Measurements from ENCODE around the gene MX1. TPM values are rescaled to one million over a fixed set of nuclear protein-coding genes. Genes with fewer than 3 reads are reported as not detected.

The MX1 gene
- total RNA-seq, 1 experiment from 2014 or later = 1.2 TPM

DNA sequence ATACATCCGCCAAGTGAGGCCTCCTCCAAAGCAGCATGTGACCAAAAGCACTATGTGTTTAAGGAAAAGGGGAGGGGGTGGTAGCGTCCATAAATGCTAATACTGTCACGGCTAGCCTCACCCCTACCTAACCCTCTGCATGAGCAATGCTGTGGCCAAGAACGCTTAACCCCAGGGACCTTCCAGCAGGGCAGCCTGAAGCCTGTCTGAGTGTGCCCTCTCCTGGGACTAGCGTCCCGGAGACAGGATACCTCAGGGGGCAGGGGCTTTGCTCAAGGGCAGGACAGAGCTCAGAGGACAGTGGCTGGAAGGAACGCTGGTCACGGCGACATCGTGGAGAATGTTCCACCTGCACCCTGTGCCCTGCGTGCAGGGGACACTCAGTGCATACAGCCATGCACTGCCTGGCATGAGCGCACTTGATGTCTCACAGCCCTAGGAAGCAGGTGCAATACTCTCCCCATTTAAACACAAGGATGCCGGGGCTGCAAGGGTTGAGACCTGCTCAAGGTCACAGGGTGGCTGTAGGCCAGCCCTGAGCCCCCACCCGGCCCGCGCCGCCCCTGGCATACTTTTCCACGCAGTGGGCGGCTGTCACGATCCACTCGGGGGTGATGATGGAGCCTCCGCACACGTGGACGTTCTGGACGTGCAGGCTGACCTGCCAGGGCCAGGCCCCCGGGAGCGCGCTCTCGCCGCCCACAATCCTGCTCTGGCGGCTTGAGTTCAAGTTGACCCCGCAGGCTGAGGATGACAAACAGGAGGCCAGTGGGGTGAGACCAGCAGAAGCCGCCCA is 46.9 kb downstream of the MX1 start:
- POLR2A ChIA-PET (ENCODE audit: low non-redundant PET) = no interaction called here
- intact Hi-C loops (cut with micrococcal nuclease; ENCODE audit: unreplicated experiment) = no loop called here
- CTCF ChIA-PET = no interaction called here
- Histone ChIP-seq H3K36me3 (ENCODE audit: insufficient read depth, low read length, poor library complexity, severe bottlenecking) (no peaks in the 10 kb centered on the region), H3K9me3 (ENCODE audit: low read depth, low read length, poor library complexity, severe bottlenecking) (no peaks in the 10 kb centered on the region), H3K4me3 (ENCODE audit: low read depth, low read length, poor library complexity, severe bottlenecking) (no peak overlapping the region), H3K27me3 (replicated peaks; ENCODE audit: insufficient read depth, low read depth, low read length, poor library complexity) (no peaks in the 10 kb centered on the region), H3K27ac (ENCODE audit: low read depth, low read length, poor library complexity, severe bottlenecking) (no peak overlapping the region), H3K4me1 (ENCODE audit: insufficient read depth, low read length, poor library complexity, severe bottlenecking) (no peaks in the 10 kb centered on the region)
- TF ChIP-seq, protein P1, sequence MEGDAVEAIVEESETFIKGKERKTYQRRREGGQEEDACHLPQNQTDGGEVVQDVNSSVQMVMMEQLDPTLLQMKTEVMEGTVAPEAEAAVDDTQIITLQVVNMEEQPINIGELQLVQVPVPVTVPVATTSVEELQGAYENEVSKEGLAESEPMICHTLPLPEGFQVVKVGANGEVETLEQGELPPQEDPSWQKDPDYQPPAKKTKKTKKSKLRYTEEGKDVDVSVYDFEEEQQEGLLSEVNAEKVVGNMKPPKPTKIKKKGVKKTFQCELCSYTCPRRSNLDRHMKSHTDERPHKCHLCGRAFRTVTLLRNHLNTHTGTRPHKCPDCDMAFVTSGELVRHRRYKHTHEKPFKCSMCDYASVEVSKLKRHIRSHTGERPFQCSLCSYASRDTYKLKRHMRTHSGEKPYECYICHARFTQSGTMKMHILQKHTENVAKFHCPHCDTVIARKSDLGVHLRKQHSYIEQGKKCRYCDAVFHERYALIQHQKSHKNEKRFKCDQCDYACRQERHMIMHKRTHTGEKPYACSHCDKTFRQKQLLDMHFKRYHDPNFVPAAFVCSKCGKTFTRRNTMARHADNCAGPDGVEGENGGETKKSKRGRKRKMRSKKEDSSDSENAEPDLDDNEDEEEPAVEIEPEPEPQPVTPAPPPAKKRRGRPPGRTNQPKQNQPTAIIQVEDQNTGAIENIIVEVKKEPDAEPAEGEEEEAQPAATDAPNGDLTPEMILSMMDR (conservative IDR thresholded peaks at IDR 0.05; ENCODE audit: low read depth, low read length) = no peak
- TF ChIP-seq EZH2 (IDR thresholded peaks at IDR 0.05; ENCODE audit: borderline replicate concordance, low read depth, low read length, poor library complexity, severe bottlenecking) = no peak
- no TSS peak for BruUV-seq (replicated peaks)
- DNase-seq (ENCODE audit: low spot score) = no peak

DNA sequence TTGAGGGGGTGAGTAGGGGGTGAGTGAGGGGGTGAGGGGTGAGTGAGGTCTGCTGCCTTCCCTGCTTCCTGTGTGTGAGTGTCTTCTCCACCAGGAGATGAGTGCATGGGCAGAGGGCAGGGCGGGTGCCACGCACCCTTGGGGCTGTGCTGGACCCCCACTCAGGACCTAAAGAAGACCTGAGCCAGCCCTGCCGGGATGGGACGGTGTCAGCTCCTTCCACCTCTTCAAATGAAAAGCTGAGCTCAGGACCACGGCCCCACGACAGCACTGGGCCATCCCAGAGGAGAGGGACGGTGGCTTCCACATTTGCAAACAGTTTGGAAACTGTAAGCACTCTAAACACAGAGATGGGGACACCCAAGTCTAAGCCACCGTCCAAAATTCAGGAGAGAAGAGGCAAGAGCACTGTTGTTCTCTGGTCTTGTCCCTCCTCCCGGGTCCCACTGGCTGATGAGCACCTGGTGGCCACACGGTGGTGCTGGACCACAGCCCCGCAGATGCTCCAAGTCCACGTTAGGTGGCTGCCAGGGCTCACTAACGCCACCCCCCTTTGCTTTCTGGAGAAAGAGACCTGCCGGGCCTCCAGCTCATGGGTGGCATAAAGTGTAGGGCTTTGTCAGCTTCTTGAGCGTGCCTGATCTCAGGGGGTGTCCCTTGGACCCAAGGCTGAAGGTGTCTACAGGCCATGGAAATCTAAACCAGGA is 49.8 kb downstream of the MX1 start:
- TF ChIP-seq, protein P1 (conservative IDR thresholded peaks at IDR 0.05; ENCODE audit: low read depth, low read length) = no peak
- no peak for TF ChIP-seq EZH2 (IDR thresholded peaks at IDR 0.05; ENCODE audit: borderline replicate concordance, low read depth, low read length, poor library complexity, severe bottlenecking)
- Histone ChIP-seq H3K36me3 (ENCODE audit: insufficient read depth, low read length, poor library complexity, severe bottlenecking) (no peaks in the 10 kb centered on the region), H3K27ac (ENCODE audit: low read depth, low read length, poor library complexity, severe bottlenecking) (no peak overlapping the region), H3K27me3 (replicated peaks; ENCODE audit: insufficient read depth, low read depth, low read length, poor library complexity) (peaks cover 6% of the 10 kb centered on the region), H3K9me3 (ENCODE audit: low read depth, low read length, poor library complexity, severe bottlenecking) (no peaks in the 10 kb centered on the region), H3K4me1 (ENCODE audit: insufficient read depth, low read length, poor library complexity, severe bottlenecking) (no peaks in the 10 kb centered on the region), H3K4me3 (ENCODE audit: low read depth, low read length, poor library complexity, severe bottlenecking) (no peak overlapping the region)
- DNase-seq (ENCODE audit: low spot score) = no peak
- POLR2A ChIA-PET (ENCODE audit: low non-redundant PET) = no interaction called here
- BruUV-seq (replicated peaks) = no TSS peak
- intact Hi-C loops (cut with micrococcal nuclease; ENCODE audit: unreplicated experiment) = no loop called here
- CTCF ChIA-PET = no interaction called here

DNA sequence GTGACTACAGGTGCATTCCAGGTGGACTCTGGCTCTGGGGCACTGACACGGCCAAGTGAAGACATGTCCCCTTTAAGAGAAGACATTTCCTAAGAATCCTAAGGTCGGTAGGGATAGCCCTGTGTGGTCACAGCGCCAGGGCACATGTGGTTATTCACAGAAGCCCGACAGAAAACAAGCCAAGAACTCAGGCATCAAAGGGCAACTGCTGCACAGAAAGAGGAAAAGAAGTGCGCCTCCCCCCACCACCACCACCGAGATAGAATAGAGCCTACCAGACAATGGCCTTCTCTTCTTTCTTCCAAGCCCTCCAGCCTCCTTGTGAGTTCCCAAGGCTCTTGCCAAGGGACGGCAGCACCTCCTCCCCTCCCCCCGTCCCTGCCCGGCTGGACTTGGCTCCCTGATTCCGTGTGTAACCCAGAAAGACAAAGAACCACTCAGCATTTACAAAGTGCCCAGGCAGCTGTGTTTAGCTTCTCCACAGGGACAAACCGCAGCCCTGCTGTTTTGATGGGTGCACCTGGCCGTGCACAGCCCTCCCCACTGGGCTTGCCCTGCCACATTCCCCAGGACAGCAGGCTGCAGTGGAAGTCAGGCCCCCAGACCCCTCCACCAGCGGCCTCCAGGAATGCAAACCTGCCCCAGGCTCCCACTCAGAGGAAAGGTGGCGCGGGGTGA is 51.7 kb downstream of the MX1 start:
- POLR2A ChIA-PET (ENCODE audit: low non-redundant PET) = no interaction called here
- CTCF ChIA-PET = no interaction called here

More for the DNA sequence above, 51.7 kb downstream of the MX1 start:
- Histone ChIP-seq H3K9me3 (ENCODE audit: low read depth, low read length, poor library complexity, severe bottlenecking) (no peaks in the 10 kb centered on the region), H3K4me1 (ENCODE audit: insufficient read depth, low read length, poor library complexity, severe bottlenecking) (no peaks in the 10 kb centered on the region), H3K4me3 (ENCODE audit: low read depth, low read length, poor library complexity, severe bottlenecking) (no peak overlapping the region), H3K27me3 (replicated peaks; ENCODE audit: insufficient read depth, low read depth, low read length, poor library complexity) (peaks cover 6% of the 10 kb centered on the region), H3K27ac (ENCODE audit: low read depth, low read length, poor library complexity, severe bottlenecking) (no peak overlapping the region), H3K36me3 (ENCODE audit: insufficient read depth, low read length, poor library complexity, severe bottlenecking) (no peaks in the 10 kb centered on the region)
- no peak for TF ChIP-seq EZH2 (IDR thresholded peaks at IDR 0.05; ENCODE audit: borderline replicate concordance, low read depth, low read length, poor library complexity, severe bottlenecking)
- TF ChIP-seq, protein P1 (conservative IDR thresholded peaks at IDR 0.05; ENCODE audit: low read depth, low read length) = no peak
- BruUV-seq (replicated peaks) = no TSS peak
- intact Hi-C loops (cut with micrococcal nuclease; ENCODE audit: unreplicated experiment) = no loop called here
- DNase-seq (ENCODE audit: low spot score) = no peak
